ENCODE results near the gene ENG. TPM values are rescaled to one million over a fixed set of nuclear protein-coding genes. Genes with fewer than 3 reads are reported as not detected.

Gene ENG
- total RNA-seq, 2 donors from 2014 or later = 12.7 to 34.1 TPM

DNA sequence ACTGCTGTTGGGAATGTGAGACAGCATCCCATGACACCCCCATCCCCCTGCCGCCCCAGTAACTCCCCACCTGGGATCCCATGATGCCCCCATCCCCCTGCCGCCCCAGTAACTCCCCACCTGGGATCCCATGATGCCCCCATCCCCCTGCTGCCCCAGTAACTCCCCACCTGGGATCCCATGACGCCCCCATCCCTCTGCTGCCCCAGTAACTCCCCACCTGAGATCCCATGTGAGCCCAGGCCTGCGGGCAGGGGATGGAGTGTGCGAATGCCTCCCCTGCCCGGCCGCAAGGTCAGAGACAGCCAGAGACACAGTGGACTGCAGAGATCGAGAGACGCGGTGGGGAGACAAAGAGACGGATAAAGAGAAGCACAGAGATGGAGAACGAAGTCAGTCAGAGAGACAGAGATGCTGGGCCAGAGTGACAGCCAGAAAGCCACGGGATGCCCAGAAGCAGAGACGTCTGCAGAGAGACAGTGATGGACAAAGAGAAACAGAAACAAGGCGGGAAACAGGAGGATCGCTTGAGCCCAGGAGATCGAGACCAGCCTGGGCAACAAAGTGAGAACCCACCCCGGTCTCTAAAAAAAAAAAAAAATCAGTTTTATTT lies 77.0 kb downstream of the ENG start:
- Mint-ChIP-seq H3K9me3 (no peaks in the 10 kb centered on the region), H3K36me3 (peaks cover 4% of the 10 kb centered on the region), H3K4me1 (ENCODE audit: low read depth in 2 of 2) (peaks cover 40 to 44% of the 10 kb centered on the region in 2 donors), H3K27me3 (no peaks in the 10 kb centered on the region), H3K27ac (peak overlapping the region; percentile 88 to 91), H3K4me3 (peak overlapping the region; percentile 98)
- ATAC-seq = no peak
- DNase-seq (ENCODE audit: low spot score) = no peak

DNA sequence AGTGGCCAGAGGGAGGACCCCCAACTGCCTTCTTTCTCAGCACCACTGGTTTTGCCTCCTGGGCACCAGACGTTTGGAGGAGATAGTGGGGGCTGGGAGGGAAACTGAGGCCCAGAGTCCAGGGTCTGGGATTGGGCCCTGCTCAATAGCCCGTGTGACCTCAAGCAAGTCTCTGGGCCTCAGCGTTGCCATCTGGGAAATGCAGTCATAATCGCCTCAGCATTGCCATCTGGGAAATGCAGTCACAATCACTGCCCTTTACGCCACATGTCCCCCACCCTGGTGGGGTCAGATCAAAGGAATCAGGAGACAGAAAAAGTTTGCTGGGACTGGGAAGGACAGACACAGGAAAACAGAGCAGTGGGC lies 77.6 kb downstream of the ENG start:
- Mint-ChIP-seq H3K4me1 (ENCODE audit: low read depth in 2 of 2) (peaks cover 39 to 43% of the 10 kb centered on the region in 2 donors), H3K9me3 (no peaks in the 10 kb centered on the region), H3K4me3 (peak overlapping the region; percentile 98), H3K27me3 (no peaks in the 10 kb centered on the region), H3K27ac (peak overlapping the region; percentile 88 to 91), H3K36me3 (peaks cover 4% of the 10 kb centered on the region)
- ATAC-seq = no peak
- DNase-seq (ENCODE audit: low spot score) = no peak

DNA sequence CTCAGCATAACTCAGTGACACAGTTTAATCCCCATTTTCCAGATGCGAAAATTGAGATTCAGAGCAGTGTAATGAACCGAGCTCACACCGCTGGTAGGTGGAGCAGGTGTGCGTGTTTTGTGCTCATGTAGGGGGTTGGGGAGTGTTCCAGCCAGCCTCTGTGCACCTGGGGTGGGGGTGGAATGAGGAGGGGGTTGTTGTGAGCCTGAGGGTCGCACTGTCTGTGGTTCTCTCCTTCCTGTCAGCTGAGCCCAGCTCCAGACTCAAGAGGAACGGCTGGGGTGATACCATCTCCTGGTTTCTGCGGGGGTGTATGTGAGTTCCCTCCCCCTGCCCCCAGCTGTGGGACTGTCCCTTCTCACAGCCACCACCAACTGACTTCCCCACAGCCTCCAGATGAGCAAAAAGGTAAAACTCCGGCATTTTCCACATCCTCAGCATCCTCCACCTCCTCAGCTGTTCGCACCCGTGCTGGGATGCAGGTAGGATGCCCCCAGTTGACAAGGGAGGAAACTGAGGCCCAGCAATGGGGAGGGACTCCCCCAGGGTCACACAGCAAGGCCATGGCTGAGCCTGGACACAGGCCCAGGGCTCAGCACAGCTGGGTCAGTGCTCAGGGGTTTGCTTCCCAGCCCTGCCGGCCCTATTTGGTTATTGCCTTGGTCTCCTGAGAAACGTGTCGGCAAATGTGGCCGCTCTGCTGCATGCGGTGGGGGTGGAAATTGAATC lies 78.1 kb downstream of the ENG start:
- no peaks in the 10 kb centered on the region for H3K9me3 Mint-ChIP-seq
- H3K36me3 Mint-ChIP-seq = peaks cover 4% of the 10 kb centered on the region
- ATAC-seq = peak; percentile 53 to 61
- peak overlapping the region; percentile 88 to 91 for H3K27ac Mint-ChIP-seq
- peak overlapping the region; percentile 98 for H3K4me3 Mint-ChIP-seq
- no peaks in the 10 kb centered on the region for H3K27me3 Mint-ChIP-seq
- peak; percentile 83 for DNase-seq (ENCODE audit: low spot score)
- H3K4me1 Mint-ChIP-seq (ENCODE audit: low read depth in 2 of 2) = peaks cover 35 to 37% of the 10 kb centered on the region in 2 donors

DNA sequence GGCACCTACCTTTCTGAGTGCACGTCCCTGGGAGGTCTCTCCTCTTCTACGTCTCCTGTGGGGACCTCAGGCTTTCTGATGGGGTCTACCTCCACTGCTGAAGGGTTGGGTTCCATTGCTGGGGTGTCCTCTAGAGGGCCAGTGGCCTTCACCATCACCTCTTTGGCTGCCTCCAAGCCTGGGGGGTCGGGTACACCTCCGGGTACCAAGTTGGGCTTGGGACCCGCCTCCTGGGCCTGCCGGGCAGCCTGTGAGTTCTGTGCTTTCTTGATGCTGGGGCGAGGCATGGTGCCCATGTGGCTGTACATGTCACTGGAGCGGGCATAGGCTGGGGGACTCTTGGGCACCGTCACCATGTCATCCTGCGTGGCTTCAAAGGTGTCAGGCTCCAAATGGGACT lies 80.5 kb downstream of the ENG start:
- Mint-ChIP-seq H3K4me1 (ENCODE audit: low read depth in 2 of 2) (peaks cover 43 to 49% of the 10 kb centered on the region in 2 donors), H3K36me3 (peaks cover 5% of the 10 kb centered on the region), H3K4me3 (peak overlapping the region; percentile 6), H3K27ac (peak overlapping the region; percentile 63 to 75), H3K9me3 (no peaks in the 10 kb centered on the region), H3K27me3 (no peaks in the 10 kb centered on the region)
- ATAC-seq = no peak
- no peak for DNase-seq (ENCODE audit: low spot score)

DNA sequence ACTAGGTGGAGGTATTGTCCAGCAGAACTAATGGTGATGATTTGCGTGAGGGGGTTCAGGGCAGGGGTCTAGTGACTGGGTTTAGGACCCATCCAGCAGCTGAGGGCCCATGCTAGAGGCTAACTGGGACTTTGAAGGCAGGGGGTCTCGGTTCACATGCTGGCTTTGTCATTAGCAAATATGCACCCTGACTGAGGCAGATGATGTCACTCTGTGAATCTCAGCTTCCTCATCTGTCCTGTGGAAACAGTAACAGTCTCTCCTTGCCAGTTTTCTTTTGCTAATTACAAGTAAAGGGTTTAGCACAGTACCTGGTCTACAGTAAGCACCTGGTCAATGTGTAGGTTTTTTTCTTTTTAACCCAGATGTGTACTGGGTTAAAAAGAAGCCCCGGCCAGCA lies 81.2 kb downstream of the ENG start:
- Mint-ChIP-seq H3K36me3 (peaks cover 9% of the 10 kb centered on the region), H3K27me3 (no peaks in the 10 kb centered on the region), H3K4me1 (ENCODE audit: low read depth in 2 of 2) (peaks cover 47 to 53% of the 10 kb centered on the region in 2 donors), H3K27ac (peak overlapping the region in 1 of 2 donors; percentile 10), H3K9me3 (no peaks in the 10 kb centered on the region), H3K4me3 (no peak overlapping the region)
- ATAC-seq = no peak
- DNase-seq (ENCODE audit: low spot score) = no peak

DNA sequence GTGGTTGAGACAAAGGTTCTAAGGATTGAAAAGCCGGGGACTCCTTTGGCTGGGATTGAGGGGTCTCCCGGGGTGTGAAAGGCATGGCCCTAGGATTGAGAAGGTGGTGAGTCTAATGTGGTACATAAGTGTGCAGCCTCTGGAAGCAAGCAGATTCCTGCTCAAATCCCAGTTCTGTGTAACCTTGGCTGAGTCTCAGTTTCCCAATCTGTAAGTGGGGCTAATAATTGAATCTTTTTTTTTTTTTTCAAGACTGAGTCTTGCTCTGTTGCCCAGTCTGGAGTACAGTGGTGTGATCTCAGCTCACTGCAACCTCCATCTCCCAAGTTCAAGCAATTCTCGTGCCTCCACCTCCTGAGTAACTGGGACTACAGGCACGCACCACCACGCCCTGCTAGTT lies 81.9 kb downstream of the ENG start:
- H3K4me3 Mint-ChIP-seq = no peak overlapping the region
- peak overlapping the region in 1 of 2 donors; percentile 10 for H3K27ac Mint-ChIP-seq
- peaks cover 8% of the 10 kb centered on the region for H3K36me3 Mint-ChIP-seq
- DNase-seq (ENCODE audit: low spot score) = no peak
- no peaks in the 10 kb centered on the region for H3K27me3 Mint-ChIP-seq
- no peak for ATAC-seq
- peaks cover 45 to 48% of the 10 kb centered on the region in 2 donors for H3K4me1 Mint-ChIP-seq (ENCODE audit: low read depth in 2 of 2)
- no peaks in the 10 kb centered on the region for H3K9me3 Mint-ChIP-seq

DNA sequence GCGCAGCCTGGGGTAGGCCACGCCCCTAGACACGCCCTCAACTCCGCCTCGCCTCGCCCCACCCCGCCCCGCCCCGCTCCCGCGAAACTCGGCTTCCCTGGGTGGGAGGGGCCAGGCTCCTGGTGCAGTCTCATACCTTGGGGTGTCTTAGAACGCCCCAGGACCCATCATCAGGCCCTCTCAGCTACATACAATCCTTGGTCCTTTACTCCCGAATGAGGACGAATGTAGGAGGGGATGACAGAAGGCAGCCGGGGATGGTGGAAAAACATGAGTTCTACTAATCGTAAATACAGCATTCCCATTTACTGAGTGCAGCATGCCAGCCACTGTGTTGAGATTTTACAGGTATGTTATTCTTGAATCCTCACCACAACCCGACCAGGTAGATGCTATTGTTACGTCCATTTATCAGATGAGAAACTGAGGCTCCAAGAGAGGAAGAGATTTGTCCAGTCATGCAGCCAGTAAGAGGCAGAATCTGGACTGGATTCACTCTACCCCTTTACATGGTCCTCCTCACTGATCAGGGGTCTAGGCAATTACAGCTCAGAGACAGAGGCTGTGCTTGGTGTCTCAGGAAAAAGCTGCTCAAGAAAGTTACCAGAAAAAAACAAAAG lies 82.8 kb downstream of the ENG start:
- Mint-ChIP-seq H3K36me3 (peaks cover 5% of the 10 kb centered on the region), H3K4me3 (peak overlapping the region; percentile 87), H3K27me3 (no peaks in the 10 kb centered on the region), H3K9me3 (no peaks in the 10 kb centered on the region), H3K27ac (peak overlapping the region; percentile 96 to 99), H3K4me1 (ENCODE audit: low read depth in 2 of 2) (peaks cover 45 to 48% of the 10 kb centered on the region in 2 donors)
- ATAC-seq = no peak
- no peak for DNase-seq (ENCODE audit: low spot score)

DNA sequence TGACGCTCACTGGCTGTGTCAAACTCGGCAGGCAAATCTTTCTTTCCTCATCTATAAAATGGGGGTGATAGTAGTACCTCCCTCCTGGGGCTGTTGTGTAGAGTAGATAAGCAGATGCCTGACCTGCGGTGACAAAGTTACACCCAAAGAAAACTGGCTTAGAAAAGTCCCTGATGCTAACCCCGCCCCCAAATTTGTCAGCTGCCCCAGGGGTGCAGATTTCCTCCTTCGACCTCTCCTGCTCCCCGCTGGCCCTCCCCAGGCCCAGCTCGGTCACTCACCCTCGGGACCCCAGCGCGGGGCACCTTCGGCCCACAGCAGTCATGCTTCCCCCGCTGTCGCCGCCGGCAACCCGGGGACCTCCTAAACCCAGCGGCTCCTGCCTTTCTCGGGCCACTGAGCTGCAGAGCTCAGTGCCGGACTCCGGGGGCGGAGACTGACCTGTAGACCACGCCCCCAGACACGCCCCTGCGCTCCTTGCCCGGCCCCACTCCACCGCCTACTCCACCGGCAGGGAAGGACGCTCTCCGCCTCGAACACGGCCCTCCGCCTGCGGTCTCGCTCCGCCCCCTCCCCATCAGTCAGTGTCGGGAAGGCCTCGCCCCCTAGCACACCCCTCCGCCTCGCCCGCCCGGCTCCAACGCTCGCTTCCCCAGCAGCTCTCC lies 83.4 kb downstream of the ENG start:
- ATAC-seq (peak; percentile 95 to 96), DNase-seq (ENCODE audit: low spot score) (peak; percentile 98)
- H3K36me3 Mint-ChIP-seq = peaks cover 10% of the 10 kb centered on the region
- peak overlapping the region; percentile 96 to 99 for H3K27ac Mint-ChIP-seq
- peak overlapping the region; percentile 87 for H3K4me3 Mint-ChIP-seq
- peaks cover 46 to 49% of the 10 kb centered on the region in 2 donors for H3K4me1 Mint-ChIP-seq (ENCODE audit: low read depth in 2 of 2)
- H3K27me3 Mint-ChIP-seq = no peaks in the 10 kb centered on the region
- H3K9me3 Mint-ChIP-seq = no peaks in the 10 kb centered on the region

DNA sequence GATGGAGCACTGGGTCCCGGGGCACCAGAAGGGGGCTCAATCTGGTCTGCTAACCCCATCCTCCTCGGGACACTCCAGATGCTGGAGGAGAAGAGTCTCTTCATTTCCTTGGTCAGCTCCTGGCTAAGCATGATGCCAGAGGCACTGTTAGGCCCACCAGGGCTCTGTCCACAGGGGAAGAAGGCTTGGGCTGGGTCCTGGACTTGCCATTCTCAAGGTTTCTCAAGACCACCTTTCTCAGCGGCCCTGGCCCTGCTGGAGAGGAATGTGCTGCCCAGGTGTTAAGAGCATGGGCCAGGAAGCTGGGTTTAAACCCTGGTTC lies 83.9 kb downstream of the ENG start:
- Mint-ChIP-seq H3K9me3 (no peaks in the 10 kb centered on the region), H3K27ac (peak overlapping the region; percentile 96 to 99), H3K27me3 (no peaks in the 10 kb centered on the region), H3K4me3 (peak overlapping the region; percentile 87), H3K36me3 (peaks cover 10% of the 10 kb centered on the region), H3K4me1 (ENCODE audit: low read depth in 2 of 2) (peaks cover 48 to 54% of the 10 kb centered on the region in 2 donors)
- DNase-seq (ENCODE audit: low spot score) (no peak), ATAC-seq (no peak)

DNA sequence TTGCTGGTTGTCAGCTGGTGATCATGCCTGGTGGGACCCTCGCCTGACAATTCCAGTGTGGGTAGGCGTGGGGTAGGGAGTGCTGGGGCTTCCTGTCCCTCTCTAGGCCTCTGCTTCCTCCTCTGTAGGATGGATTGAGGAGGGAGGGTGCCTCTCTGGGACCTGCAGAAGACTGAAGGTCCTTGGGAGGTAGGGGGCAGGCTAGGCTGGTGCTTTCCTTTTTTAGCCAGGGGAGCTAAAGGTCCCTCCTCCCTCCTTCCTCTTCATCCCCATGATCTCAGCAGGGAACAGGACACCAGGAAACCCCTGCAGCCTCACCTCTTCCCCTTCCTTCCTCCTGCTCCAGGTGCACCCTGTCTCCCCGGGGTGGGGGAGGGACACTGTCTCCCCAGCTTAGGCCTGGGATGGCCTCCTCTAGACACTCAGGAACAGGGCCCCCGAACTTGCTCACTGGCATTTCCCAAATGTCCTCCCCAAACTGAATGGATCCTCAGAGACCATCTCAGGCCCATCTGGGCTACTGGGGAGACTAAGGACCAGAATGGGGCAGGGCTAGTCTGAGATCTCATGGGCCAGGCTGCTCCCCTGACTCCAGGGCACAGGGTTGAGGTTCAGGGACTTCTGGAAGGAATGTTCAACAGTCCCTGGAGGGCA lies 84.4 kb downstream of the ENG start:
- H3K27me3 Mint-ChIP-seq = no peaks in the 10 kb centered on the region
- peak overlapping the region; percentile 87 for H3K4me3 Mint-ChIP-seq
- ATAC-seq = no peak
- peak overlapping the region; percentile 96 to 99 for H3K27ac Mint-ChIP-seq
- H3K36me3 Mint-ChIP-seq = peaks cover 10% of the 10 kb centered on the region
- H3K4me1 Mint-ChIP-seq (ENCODE audit: low read depth in 2 of 2) = peaks cover 52 to 59% of the 10 kb centered on the region in 2 donors
- no peak for DNase-seq (ENCODE audit: low spot score)
- no peaks in the 10 kb centered on the region for H3K9me3 Mint-ChIP-seq

DNA sequence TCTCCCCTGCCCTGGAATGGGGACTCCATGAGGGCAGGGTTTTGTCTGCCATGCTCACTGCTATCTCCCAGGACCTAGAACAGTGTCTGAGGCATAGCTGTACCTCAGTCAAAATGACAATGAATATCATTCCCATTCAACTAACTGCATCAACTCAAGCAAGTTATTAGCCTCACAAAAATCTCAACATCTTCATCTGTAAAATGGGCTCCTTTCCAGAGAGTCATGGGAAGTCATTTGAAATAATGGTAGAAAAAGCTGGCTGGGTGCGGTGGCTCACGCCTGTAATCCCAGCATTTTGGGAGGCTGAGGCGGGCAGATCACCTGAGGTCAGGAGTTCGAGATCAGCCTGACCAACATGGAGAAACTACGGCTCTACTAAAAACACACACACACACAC lies 85.4 kb downstream of the ENG start:
- DNase-seq (ENCODE audit: low spot score) (no peak), ATAC-seq (no peak)
- peak overlapping the region; percentile 96 to 99 for H3K27ac Mint-ChIP-seq
- H3K4me1 Mint-ChIP-seq (ENCODE audit: low read depth in 2 of 2) = peaks cover 57 to 65% of the 10 kb centered on the region in 2 donors
- H3K4me3 Mint-ChIP-seq = peak overlapping the region; percentile 84
- H3K27me3 Mint-ChIP-seq = no peaks in the 10 kb centered on the region
- H3K36me3 Mint-ChIP-seq = peaks cover 10% of the 10 kb centered on the region
- H3K9me3 Mint-ChIP-seq = no peaks in the 10 kb centered on the region

DNA sequence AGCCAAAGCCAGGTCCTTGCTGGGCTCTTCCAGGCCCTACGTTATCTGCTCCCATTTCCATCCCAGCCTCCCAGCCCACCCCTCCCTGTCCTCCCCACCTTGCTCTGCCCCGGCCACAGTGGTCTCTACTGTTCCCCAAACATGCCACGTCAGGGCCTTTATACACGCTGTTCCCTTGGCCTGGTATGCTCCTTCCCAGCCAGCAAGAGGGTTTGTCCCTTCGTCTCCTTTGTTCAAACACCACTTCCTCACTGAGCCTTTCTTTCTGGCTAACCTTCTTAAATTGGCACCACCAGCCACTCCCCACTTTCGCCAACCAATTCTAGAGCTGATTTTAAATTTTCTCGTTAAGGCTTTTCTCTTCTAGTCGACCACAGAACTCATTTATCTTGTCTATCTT lies 85.8 kb downstream of the ENG start:
- peak overlapping the region; percentile 84 for H3K4me3 Mint-ChIP-seq
- DNase-seq (ENCODE audit: low spot score) = no peak
- ATAC-seq = no peak
- H3K36me3 Mint-ChIP-seq = peaks cover 10% of the 10 kb centered on the region
- peak overlapping the region; percentile 96 to 99 for H3K27ac Mint-ChIP-seq
- no peaks in the 10 kb centered on the region for H3K9me3 Mint-ChIP-seq
- H3K4me1 Mint-ChIP-seq (ENCODE audit: low read depth in 2 of 2) = peaks cover 59 to 64% of the 10 kb centered on the region in 2 donors
- H3K27me3 Mint-ChIP-seq = no peaks in the 10 kb centered on the region

DNA sequence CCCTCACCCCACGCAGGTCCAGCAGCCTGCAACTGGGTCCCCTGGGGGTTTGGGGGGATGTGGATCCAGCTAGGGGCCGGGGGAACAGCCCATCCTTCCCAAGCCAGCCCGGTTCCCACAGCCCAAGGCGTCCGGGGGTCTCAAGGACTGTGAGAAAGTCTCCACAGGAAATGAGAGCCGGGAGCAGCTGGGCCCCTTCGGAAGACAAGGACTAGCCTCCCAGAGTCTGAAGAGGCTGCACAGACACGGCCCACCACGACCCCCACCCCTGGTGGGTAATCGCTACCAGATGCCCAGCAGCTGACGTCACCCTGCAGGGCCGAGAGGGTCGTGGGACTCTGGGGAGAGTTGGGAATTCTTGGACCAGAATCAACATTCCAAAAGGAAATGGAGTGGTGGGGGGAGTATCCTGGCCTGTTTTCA lies 86.5 kb downstream of the ENG start:
- DNase-seq (ENCODE audit: low spot score) = no peak
- peak overlapping the region; percentile 96 to 99 for H3K27ac Mint-ChIP-seq
- no peaks in the 10 kb centered on the region for H3K9me3 Mint-ChIP-seq
- peaks cover 64 to 70% of the 10 kb centered on the region in 2 donors for H3K4me1 Mint-ChIP-seq (ENCODE audit: low read depth in 2 of 2)
- H3K4me3 Mint-ChIP-seq = no peak overlapping the region
- peaks cover 10% of the 10 kb centered on the region for H3K36me3 Mint-ChIP-seq
- ATAC-seq = no peak
- no peaks in the 10 kb centered on the region for H3K27me3 Mint-ChIP-seq

All from natural killer cell treated with Interleukin-12 subunit alpha and Interleukin-12 subunit beta and Interleukin-15 and Interleukin-18, amount 100 ng/mL, for 72 hours (primary cell).